ENCODE results near the gene LARP1.

- TF ChIP-seq CTCF (IDR thresholded peaks at IDR 0.05; ENCODE audit: low read depth, low read length, missing input control), result no peak
- TF ChIP-seq, protein P1, sequence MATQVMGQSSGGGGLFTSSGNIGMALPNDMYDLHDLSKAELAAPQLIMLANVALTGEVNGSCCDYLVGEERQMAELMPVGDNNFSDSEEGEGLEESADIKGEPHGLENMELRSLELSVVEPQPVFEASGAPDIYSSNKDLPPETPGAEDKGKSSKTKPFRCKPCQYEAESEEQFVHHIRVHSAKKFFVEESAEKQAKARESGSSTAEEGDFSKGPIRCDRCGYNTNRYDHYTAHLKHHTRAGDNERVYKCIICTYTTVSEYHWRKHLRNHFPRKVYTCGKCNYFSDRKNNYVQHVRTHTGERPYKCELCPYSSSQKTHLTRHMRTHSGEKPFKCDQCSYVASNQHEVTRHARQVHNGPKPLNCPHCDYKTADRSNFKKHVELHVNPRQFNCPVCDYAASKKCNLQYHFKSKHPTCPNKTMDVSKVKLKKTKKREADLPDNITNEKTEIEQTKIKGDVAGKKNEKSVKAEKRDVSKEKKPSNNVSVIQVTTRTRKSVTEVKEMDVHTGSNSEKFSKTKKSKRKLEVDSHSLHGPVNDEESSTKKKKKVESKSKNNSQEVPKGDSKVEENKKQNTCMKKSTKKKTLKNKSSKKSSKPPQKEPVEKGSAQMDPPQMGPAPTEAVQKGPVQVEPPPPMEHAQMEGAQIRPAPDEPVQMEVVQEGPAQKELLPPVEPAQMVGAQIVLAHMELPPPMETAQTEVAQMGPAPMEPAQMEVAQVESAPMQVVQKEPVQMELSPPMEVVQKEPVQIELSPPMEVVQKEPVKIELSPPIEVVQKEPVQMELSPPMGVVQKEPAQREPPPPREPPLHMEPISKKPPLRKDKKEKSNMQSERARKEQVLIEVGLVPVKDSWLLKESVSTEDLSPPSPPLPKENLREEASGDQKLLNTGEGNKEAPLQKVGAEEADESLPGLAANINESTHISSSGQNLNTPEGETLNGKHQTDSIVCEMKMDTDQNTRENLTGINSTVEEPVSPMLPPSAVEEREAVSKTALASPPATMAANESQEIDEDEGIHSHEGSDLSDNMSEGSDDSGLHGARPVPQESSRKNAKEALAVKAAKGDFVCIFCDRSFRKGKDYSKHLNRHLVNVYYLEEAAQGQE (IDR thresholded peaks at IDR 0.05), result no peak
Measured at GRCh38 chr5:154842689-154843530, 87.7 kb downstream of the LARP1 start.

All from liver (tissue), 2 donors.